ENCODE measurements around the gene RND2.

DNA sequence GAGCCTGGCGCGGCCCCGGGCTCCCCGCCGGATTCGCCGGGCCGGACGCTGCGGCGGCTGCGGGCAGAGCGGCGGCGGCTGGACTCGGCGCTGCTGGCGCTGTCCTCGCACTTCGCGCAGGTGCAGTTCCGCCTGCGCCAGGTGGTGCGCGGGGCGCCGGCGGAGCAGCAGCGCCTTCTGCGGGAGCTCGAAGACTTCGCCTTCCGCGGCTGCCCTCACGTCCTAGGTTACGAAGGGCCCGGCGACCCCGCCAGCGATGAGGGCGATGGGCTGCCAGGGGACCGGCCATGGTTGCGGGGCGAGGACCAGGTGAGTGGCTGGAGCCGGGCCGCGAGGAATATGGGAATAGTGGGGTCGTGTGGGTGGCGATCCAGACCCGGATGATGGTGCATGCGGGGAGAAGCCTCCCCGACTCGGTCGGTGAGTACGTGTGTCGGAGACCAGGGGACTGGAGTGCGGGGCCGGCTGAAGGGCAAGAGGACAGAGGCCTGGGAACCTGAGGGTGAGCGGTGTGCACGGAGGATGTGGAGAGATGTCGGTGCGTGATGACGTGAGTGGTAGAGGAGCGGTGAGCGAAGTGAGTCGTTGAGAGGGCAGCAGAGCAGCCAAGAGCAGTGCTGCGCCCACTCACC is 44.1 kb upstream of the RND2 start:
- TF ChIP-seq, protein P1, sequence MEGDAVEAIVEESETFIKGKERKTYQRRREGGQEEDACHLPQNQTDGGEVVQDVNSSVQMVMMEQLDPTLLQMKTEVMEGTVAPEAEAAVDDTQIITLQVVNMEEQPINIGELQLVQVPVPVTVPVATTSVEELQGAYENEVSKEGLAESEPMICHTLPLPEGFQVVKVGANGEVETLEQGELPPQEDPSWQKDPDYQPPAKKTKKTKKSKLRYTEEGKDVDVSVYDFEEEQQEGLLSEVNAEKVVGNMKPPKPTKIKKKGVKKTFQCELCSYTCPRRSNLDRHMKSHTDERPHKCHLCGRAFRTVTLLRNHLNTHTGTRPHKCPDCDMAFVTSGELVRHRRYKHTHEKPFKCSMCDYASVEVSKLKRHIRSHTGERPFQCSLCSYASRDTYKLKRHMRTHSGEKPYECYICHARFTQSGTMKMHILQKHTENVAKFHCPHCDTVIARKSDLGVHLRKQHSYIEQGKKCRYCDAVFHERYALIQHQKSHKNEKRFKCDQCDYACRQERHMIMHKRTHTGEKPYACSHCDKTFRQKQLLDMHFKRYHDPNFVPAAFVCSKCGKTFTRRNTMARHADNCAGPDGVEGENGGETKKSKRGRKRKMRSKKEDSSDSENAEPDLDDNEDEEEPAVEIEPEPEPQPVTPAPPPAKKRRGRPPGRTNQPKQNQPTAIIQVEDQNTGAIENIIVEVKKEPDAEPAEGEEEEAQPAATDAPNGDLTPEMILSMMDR (conservative IDR thresholded peaks at IDR 0.05): no peak; the same call in 1 of the 2 replicates
- peak; percentile 84; the same call in 1 of the 2 replicates for TF ChIP-seq ZFX (IDR thresholded peaks at IDR 0.05)
